Loucy (cell line): Measurements from ENCODE around the gene OTOR.

ENCODE experiments used
- EZH2phosphoT487 ChIP-seq: fragments of 200-600 bp; IDR thresholded peaks from 2 replicates; pipeline ENCODE4 v1.6.1; 2018; ENCODE audit warnings: antibody characterized with exemption, mild to moderate bottlenecking, moderate library complexity, borderline replicate concordance
- TF ChIP-seq, protein P1 (sequence below): fragments of 200-600 bp; sonication (generic); conservative IDR thresholded peaks from 2 replicates; pipeline ENCODE4 v1.5.1; 2014; ENCODE audit warnings: mild to moderate bottlenecking, antibody characterized with exemption, low read length

GRCh38 chr20:16752082-16752481 lies 3.9 kb downstream of the OTOR start:
- TF ChIP-seq, protein P1, sequence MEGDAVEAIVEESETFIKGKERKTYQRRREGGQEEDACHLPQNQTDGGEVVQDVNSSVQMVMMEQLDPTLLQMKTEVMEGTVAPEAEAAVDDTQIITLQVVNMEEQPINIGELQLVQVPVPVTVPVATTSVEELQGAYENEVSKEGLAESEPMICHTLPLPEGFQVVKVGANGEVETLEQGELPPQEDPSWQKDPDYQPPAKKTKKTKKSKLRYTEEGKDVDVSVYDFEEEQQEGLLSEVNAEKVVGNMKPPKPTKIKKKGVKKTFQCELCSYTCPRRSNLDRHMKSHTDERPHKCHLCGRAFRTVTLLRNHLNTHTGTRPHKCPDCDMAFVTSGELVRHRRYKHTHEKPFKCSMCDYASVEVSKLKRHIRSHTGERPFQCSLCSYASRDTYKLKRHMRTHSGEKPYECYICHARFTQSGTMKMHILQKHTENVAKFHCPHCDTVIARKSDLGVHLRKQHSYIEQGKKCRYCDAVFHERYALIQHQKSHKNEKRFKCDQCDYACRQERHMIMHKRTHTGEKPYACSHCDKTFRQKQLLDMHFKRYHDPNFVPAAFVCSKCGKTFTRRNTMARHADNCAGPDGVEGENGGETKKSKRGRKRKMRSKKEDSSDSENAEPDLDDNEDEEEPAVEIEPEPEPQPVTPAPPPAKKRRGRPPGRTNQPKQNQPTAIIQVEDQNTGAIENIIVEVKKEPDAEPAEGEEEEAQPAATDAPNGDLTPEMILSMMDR: no peak
- no peak for TF ChIP-seq EZH2phosphoT487
